HEK293T (cell line): ENCODE results near the gene CUBN.

ENCODE experiments used
- CTCF ChIA-PET: fragments of 350-600 bp; formaldehyde crosslinking; extraction: SDS; loops from one replicate; lab custom pipeline; 2021; ENCODE audit warnings: antibody characterized with exemption, inconsistent platforms; lab: Yijun Ruan, JAX
- POLR2A ChIA-PET: fragments of 350-600 bp; formaldehyde crosslinking; extraction: SDS; loops from one replicate; lab custom pipeline; 2020; ENCODE audit warnings: antibody characterized with exemption, inconsistent platforms; lab: Yijun Ruan, JAX
- DNase-seq: peaks from one replicate; pipeline ENCODE4 v3.0.0; 2012; ENCODE audit warnings: mixed read lengths; ENCODE audit errors: extremely low spot score
- ARNT ChIP-seq: fragments of 450-650 bp; IDR thresholded peaks from 2 replicates; pipeline ENCODE4 v1.6.1; 2017; ENCODE audit warnings: mild to moderate bottlenecking
- BHLHE40 ChIP-seq: fragments of 450-650 bp; IDR thresholded peaks from 2 replicates; pipeline ENCODE4 v1.6.1; 2016; ENCODE audit warnings: mild to moderate bottlenecking, moderate library complexity, borderline replicate concordance
- CTBP1 ChIP-seq: fragments of 450-650 bp; IDR thresholded peaks from 2 replicates; pipeline ENCODE4 v1.6.1; 2016; ENCODE audit warnings: borderline replicate concordance
- ELF4 ChIP-seq: fragments of 450-650 bp; IDR thresholded peaks from 2 replicates; pipeline ENCODE4 v1.6.1; 2017; ENCODE audit warnings: antibody characterized with exemption
- FOXA1 ChIP-seq: fragments of 450-650 bp; IDR thresholded peaks from 2 replicates; pipeline ENCODE4 v1.6.1; 2016; ENCODE audit warnings: mild to moderate bottlenecking
- FOXK2 ChIP-seq: fragments of 450-650 bp; IDR thresholded peaks from 2 replicates; pipeline ENCODE4 v1.6.1; 2016; ENCODE audit warnings: mild to moderate bottlenecking
- FOXM1 ChIP-seq: fragments of 450-650 bp; IDR thresholded peaks from 2 replicates; pipeline ENCODE4 v1.6.1; 2017; ENCODE audit warnings: mild to moderate bottlenecking, borderline replicate concordance
- HDGF ChIP-seq: fragments of 450-650 bp; IDR thresholded peaks from 2 replicates; pipeline ENCODE4 v1.6.1; 2017; ENCODE audit warnings: antibody characterized with exemption, borderline replicate concordance
- L3MBTL2 ChIP-seq: fragments of 450-650 bp; conservative IDR thresholded peaks from 2 replicates; pipeline ENCODE4 v1.6.1; 2016; ENCODE audit warnings: mild to moderate bottlenecking
- LEF1 ChIP-seq: fragments of 450-650 bp; IDR thresholded peaks from 2 replicates; pipeline ENCODE4 v1.6.1; 2017; ENCODE audit warnings: mild to moderate bottlenecking, borderline replicate concordance
- NFRKB ChIP-seq: fragments of 450-650 bp; IDR thresholded peaks from 2 replicates; pipeline ENCODE4 v1.6.1; 2016; ENCODE audit warnings: mild to moderate bottlenecking, moderate library complexity
- SP1 ChIP-seq: fragments of 450-650 bp; IDR thresholded peaks from 2 replicates; pipeline ENCODE4 v1.6.1; 2017
- SUZ12 ChIP-seq: fragments of 450-650 bp; IDR thresholded peaks from 2 replicates; pipeline ENCODE4 v1.6.1; 2016; ENCODE audit warnings: mild to moderate bottlenecking
- TARDBP ChIP-seq: fragments of 450-650 bp; IDR thresholded peaks from 2 replicates; pipeline ENCODE4 v1.6.1; 2016
- ZNF384 ChIP-seq: fragments of 450-650 bp; IDR thresholded peaks from 2 replicates; pipeline ENCODE4 v1.6.1; 2016
- TF ChIP-seq, protein P1 (sequence below): fragments of 450-650 bp; IDR thresholded peaks from 2 replicates; pipeline ENCODE4 v1.6.1; 2016

Gene CUBN

DNA sequence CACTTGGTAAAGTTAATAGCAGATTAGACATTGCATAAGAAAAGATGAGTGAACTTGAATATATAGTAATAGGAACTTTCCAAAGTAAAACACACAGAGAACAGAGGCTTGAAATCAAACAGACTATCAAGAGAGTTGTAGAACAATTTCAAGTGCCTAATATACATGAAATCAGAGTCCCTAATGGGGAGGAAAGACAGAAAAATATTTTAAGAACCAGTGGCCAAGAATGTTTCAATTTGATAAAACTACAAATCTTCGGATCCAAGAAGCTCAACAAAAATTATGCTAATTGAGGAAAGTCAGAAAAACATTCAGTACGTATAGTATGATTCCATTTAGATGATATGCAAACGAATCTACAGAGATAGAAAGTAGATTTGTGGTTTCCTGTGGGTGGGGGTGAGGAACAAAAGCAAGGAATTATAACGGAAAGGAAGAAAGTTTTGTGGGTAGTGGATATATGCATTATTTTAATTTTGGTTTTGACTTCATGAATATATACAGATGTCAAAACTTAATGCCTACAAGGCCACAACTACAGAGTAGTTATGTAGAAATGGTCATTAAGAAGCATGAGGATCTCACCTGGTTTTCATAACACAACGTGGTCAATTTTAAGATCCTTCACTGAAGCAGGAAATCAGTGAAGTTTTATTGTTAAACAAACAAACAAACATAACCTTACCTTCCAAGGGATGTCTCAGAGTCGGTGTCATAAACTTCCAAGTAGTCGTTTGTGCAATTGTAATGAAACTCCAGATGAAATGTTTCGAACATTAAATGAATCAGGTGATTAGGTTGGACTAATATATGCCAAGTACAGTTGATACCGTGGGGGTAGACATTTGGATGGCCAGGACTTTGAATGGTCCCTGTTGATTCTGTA lies 62.0 kb downstream of the CUBN start:
- ChIA-PET CTCF (interaction anchor here (0.6 to 0.8 kb wide), 2 partner anchors 10 to 18 kb away, joined by 3 read pairs; no protein-coding TSS in a partner anchor), POLR2A (no interaction called here)
- TF ChIP-seq NFRKB: no peak
- TF ChIP-seq, protein P1, sequence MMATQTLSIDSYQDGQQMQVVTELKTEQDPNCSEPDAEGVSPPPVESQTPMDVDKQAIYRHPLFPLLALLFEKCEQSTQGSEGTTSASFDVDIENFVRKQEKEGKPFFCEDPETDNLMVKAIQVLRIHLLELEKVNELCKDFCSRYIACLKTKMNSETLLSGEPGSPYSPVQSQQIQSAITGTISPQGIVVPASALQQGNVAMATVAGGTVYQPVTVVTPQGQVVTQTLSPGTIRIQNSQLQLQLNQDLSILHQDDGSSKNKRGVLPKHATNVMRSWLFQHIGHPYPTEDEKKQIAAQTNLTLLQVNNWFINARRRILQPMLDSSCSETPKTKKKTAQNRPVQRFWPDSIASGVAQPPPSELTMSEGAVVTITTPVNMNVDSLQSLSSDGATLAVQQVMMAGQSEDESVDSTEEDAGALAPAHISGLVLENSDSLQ: no peak
- TF ChIP-seq FOXK2: no peak
- no peak for TF ChIP-seq ELF4
- no peak for TF ChIP-seq SUZ12
- TF ChIP-seq TARDBP: no peak
- TF ChIP-seq HDGF: no peak
- TF ChIP-seq FOXA1: no peak
- TF ChIP-seq LEF1: no peak
- no peak for TF ChIP-seq ZNF384
- no peak for TF ChIP-seq ARNT
- TF ChIP-seq L3MBTL2: no peak
- TF ChIP-seq SP1: no peak
- TF ChIP-seq BHLHE40: no peak
- TF ChIP-seq FOXM1: no peak
- TF ChIP-seq CTBP1: no peak
- no peak for DNase-seq

DNA sequence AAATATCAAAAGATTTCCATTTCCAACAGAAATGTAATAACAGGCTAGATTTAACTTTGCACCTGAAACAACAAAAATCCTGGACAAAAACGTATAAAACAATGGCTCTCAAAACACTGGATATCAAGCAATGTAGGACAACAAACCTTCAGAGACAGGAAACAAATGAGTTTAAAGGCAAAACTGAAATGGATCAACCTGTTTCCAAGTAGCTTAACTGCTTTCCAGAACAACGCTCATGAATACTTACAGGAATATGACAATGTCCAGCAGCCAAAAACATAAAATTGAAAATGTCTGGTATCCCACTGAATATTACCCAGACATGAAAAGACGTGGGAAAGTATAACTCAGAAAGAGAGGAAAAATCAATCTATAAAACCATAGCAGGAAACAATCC lies 62.8 kb downstream of the CUBN start:
- CTCF ChIA-PET: interaction anchor here (0.6 to 0.8 kb wide), 2 partner anchors 11 to 17 kb away, joined by 3 read pairs; no protein-coding TSS in a partner anchor
- no peak for DNase-seq
- TF ChIP-seq FOXK2 (no peak), ZNF384 (no peak), NFRKB (no peak), SUZ12 (no peak), HDGF (no peak), ARNT (no peak), TARDBP (no peak), CTBP1 (no peak)
- POLR2A ChIA-PET: no interaction called here

DNA sequence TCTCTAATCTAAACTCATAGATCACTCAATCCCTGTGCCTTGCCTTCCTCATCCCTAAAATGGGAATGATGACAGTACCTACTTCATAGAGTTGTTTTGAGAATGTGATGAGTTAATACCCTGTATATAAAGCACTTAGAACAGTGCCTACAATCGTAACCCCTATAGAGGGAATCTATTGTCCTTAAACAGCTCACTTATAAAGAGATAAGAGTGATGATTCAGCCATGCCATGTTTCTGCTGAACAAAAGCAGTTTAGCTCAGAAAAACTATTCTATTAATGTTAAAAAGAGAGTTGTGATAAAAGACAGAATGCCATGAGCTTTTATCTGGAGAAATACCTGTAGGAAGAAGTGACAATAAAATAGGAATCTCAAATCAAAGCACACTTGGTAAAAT lies 63.6 kb downstream of the CUBN start:
- CTCF ChIA-PET: no interaction called here
- POLR2A ChIA-PET: interaction anchor here (1.8 kb wide), 1 partner anchor 135 kb away, joined by 4 read pairs; the partner anchor contains the start of gene TRDMT1
- TF ChIP-seq NFRKB: no peak
- TF ChIP-seq FOXK2: no peak
- no peak for TF ChIP-seq L3MBTL2
- no peak for TF ChIP-seq FOXM1
- TF ChIP-seq CTBP1: no peak
- TF ChIP-seq SP1: no peak
- DNase-seq: no peak

DNA sequence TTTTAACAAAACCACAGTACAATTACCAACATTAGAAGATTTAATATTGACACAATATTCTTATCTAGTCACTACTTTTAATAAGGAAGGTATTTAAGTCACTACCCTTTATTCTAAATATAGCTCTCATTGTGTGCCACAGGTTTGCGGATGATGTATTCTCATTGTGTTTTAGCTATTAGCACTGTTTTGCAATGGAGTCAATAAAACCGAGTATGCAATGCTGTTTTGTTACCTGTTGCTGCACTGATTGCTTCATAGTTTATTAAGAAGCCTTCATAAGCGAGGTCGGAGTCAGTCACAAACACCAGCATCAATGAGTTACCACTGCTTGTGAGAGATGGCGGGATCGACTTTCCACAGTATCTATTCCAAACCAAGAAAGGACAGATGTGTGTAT lies 64.3 kb downstream of the CUBN start:
- ChIA-PET CTCF (interaction anchor here (0.9 kb wide), 1 partner anchor 146 kb away, joined by 4 read pairs; no protein-coding TSS in a partner anchor), POLR2A (interaction anchor here (1.8 to 2.9 kb wide), 2 partner anchors 136 to 164 kb away, joined by 4 to 12 read pairs; partner anchors contain the start of gene TRDMT1)
- TF ChIP-seq NFRKB (no peak), BHLHE40 (no peak), FOXM1 (no peak), ELF4 (no peak), ARNT (no peak), LEF1 (no peak)
- TF ChIP-seq, protein P1: no peak
- no peak for DNase-seq

DNA sequence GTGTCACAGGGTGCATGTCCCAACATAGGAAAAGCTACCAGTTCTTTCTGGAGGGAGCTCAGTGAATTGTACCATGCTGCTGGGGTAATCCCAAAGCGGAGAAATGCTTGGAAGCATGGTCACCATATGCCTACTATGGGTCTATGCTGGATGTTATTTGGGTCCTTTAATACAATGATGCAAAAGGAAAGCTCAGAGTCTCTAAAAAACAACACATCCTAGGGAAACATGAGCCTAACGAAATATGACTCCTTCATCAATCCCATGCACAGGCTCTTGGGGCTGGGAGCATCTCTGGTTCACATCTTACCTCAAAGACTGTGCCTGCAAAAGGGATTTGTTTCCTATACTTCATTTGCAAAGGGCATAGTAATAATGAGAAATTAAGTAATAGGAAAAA lies 65.2 kb downstream of the CUBN start:
- CTCF ChIA-PET: no interaction called here
- no peak for DNase-seq
- POLR2A ChIA-PET: interaction anchor here (1.8 to 2.9 kb wide), 2 partner anchors 137 to 165 kb away, joined by 4 to 12 read pairs; partner anchors contain the start of gene TRDMT1
- TF ChIP-seq ARNT (no peak), FOXA1 (no peak), BHLHE40 (no peak), SP1 (no peak), FOXM1 (no peak), ZNF384 (no peak), HDGF (no peak), NFRKB (no peak), ELF4 (no peak), TARDBP (no peak), LEF1 (no peak), FOXK2 (no peak), SUZ12 (no peak), L3MBTL2 (no peak), CTBP1 (no peak)
- TF ChIP-seq, protein P1: no peak
